Stimulated activated CD4-positive, alpha-beta T cell treated with anti-CD3 and anti-CD28 coated beads, Interleukin-15, amount 100 ng/mL, for 48 hours (primary cell): Measurements from ENCODE around the gene SPAG7.
A peak's percentile ranks its signal among the peaks of the same experiment; 100 is the strongest.

Experiments used
- DNase-seq, 2 donors: peaks; one replicate each; pipeline ENCODE4 v3.0.0-alpha.2; 2020; ENCODE audit warnings: low read depth in 2 of 2

The SPAG7 gene

GRCh38 chr17:4950075-4950745 is 17.4 kb downstream of the SPAG7 start:
- DNase-seq, result no peak

DNA sequence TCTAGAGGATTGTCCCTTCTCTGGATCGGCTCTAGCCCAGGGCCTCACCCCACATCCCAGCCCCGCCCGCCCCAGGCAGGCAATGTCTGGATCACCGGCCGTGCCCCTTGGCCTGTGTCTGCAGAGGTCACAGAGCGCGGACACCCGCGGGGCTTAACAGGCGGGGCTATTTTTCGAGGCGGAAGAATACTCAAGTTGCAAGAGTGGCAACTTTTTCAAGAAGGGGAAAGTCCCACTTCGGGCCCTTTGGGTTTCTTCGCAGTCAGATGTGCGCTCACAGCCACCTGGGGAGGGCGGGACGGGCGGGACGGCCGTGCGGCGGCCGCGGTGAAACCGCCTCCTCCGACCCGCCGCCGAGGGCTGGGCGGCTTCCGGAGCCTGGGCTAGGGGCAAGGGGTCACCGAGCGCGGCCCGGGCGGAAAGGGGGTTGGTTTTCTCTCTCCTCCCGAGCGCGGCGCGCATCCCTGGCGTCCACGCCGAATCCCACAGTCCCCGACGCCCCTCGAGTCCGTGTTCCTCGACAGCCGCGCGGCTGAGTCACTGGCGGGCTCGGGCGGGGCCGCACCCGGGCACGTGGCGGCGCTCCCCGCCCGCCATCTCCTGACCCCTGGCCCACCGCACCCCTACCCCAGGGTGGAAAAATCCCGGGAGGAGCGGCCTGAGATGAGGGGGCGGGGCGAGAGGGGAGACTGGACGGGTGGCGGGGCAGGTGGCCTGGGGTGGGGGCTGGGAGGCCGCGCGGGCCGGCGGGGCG is 18.1 kb downstream of the SPAG7 start:
- DNase-seq, result peak; percentile 68 to 69

DNA sequence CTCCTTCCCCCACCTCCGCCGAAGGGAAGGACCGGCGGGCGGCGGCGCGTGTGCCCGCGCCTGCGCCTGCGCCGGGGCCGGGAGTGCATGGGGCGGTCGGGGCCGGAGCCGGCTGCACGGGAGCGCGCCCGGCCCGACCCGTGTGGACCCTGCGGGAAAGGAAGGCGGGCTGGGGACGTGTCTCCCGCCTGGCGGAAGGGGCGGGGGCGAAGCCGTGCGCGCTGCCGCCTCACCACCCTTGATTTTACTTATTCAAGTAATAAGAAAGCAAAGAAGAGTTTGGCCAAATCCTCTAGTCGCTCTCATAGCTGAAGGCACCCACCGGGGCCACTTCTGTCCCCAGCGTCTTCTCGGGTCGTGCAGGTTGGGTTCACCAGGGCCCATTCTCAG is 18.7 kb downstream of the SPAG7 start:
- DNase-seq, result peak; percentile 63 to 74

GRCh38 chr17:4948166-4948930 is 19.3 kb downstream of the SPAG7 start, which contains the start of gene PFN1:
TSS of gene PFN1 (minus strand) at chr17:4948530. CDS start at chr17:4948394, 136 bp downstream.
- peak; percentile 85 to 90 for DNase-seq

- DNase-seq, result peak in 1 of 2 donors; percentile 58
Observed at GRCh38 chr17:4947411-4948165, 20.0 kb downstream of the SPAG7 start.

DNA sequence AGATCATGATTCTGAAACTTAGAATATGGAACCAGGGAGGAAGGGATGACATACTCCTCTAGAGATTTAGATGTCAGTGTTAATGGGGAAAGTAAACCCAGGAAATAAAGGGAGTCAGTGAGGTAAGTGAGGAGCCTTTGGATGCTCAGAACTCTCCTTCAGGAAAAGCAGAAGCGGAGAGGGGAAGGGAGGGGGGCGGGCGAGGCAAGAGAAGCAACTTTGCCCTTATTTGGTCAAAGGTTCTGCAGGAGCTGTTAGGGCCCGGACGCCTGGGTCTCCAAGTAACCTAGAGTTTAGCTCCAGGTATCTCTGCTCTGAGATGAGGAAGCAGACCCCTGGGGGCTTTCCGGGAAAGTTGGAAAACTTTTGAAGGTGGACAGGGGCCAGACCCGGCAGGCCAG is 20.6 kb downstream of the SPAG7 start:
- DNase-seq, result no peak

- no peak for DNase-seq
Observed at GRCh38 chr17:4946312-4946976, 21.2 kb downstream of the SPAG7 start.

DNA sequence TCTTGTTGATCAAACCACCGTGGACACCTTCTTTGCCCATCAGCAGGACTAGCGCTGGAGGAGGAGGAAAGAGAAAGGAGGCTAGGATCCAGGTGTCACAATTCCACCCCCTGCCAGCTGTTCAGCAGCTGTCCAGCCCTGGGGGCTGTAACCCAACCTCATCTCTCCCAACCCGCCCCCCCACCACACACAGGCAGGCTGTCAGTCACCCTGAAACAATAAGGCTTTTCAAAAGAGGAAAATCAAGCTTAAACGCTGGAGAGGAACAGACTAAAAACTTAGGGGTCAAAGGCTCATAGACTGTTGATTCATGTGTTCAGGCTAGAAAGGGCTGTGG is 21.7 kb downstream of the SPAG7 start:
- no peak for DNase-seq

DNA sequence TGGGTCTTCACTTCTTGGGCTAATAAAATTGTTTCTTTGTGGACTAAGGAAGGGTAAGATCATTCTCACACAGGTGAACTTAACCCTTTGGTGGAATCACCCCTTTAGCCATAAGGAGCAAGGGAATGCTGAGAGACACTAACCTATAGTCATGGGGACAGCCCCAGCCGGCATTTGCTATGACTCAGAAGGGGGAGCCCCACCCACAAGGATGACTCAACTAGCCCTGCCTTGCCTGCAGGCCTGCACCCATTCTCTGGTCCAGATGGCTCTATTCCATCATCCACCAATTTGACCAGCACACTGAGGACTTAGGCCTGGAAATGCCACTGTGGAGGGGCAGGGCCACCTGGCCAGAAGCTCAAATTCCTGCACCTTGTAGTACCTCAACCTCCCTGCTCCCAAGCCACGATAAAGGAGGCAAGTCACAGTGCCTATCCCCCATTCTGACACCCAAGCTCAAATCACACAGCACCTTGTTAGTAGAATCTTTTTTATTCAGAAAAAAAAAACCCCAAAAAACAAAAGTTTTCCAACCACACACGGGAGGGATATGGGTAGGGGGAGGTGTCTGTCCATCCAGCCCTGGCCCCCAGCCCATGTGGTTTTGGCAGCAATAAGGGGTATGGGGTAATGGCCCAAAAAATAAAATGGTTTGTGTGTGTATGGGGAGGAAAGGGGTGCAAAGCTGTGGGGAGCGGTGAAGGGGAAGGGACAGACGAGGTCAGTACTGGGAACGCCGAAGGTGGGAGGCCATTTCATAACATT is 22.3 kb downstream of the SPAG7 start:
- peak; percentile 78 to 86 for DNase-seq

- no peak for DNase-seq
Observed at GRCh38 chr17:4944554-4945175, 23.0 kb downstream of the SPAG7 start.

DNA sequence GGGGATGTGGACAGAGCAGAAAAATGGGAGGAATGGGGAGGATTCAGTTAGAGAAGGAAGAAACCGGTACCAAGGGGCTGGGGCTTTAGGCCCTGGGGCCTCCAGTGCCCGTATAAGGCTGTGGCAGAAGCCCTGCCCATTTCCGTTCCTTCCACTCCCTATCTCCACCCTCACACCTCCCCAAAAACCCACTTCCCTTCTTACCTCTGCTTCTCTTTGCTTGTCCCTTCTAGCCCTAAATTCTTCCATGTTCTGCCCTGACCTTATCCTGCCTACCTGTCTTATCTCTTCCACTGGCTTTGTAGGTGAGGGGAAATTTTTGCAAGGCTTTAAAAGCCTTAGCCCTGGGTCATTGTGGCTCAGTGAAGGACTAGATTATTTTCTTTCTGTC is 23.5 kb downstream of the SPAG7 start:
- peak in 1 of 2 donors; percentile 47 for DNase-seq

- DNase-seq, result no peak
Observed at GRCh38 chr17:4942760-4943508, 24.7 kb downstream of the SPAG7 start.

- no peak for DNase-seq
Observed at GRCh38 chr17:4941319-4941610, 26.4 kb downstream of the SPAG7 start.

DNA sequence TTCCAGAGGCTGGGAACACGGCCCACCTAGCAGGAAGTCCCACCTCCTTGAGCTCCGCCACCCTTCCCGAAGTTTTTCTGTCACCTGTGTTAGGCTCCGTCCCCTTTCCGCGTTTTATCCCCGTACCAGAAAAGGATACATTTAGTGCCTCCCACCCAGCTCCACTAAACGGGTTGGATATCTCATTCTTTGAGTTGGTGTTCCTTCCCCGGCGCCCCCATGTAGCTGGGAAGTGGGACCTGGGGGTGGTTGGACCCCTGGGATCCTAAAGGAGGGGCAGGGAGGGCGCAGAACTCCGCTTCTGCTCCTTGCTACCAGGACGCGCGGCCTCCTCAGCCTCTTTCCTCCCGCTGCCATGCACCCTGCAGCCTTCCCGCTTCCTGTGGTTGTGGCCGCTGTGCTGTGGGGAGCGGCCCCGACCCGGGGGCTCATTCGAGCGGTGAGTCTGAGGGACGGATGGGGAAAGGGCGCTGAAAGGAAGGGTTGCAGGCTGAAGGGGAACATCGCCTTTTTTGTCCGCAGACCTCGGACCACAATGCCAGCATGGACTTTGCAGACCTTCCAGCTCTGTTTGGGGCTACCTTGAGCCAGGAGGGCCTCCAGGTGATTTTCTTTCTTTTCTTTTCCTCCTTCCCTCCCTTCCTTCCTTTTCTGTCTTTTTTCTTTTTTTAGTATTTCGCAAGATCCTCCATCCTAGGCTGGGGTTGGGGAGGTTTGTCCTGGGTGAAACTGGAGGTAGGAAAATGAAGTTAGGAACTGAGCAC is 26.9 kb downstream of the SPAG7 start:
- DNase-seq, result no peak

DNA sequence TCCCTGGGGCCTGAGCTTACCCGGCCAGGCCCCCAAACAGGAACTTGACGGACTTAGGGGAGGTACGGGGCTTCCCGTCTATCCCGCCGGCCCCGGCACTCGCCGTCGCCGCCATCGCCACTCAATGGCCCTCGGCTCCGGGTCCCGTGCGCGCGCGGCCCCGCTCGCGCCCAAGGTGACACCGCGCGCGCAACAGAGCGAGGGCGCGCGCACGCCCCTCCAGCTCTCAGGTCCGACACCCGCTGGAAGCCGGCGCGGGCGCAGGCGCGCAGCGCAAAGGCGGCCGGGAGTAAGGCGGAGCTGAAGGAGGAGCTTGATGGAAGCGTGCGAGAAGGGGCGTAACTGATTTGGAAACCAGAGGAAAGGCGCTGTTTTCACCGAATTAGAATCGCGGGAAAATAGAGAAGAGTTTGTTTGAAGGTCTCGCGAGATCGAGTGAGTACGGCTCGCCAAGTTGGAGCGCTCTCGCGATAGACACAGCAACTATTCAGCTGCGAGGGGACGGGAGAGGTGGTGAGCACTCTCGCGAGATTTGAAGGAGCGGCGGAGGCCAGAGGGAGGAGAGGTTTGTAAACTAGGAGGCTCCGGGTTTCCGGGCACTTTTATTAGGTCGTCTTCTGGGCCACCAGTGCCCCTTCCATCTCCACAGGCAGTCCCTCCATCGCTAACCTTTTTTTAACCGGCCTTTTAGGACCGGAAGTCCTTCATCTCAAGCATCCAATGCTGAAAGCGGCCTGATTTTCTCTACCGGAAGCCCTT is 27.6 kb downstream of the SPAG7 start, which contains the start of the genes RNF167 and SLC25A11:
Gene RNF167, plus strand, starts transcription at position 473 of the 759 bp plus-strand sequence. CDS start 642 bp downstream, outside the sequence.
Gene SLC25A11, minus strand, starts transcription at position 251 of the 759 bp plus-strand sequence. Its CDS starts 136 bp downstream, at position 115.
- DNase-seq, result peak; percentile 94 to 97

DNA sequence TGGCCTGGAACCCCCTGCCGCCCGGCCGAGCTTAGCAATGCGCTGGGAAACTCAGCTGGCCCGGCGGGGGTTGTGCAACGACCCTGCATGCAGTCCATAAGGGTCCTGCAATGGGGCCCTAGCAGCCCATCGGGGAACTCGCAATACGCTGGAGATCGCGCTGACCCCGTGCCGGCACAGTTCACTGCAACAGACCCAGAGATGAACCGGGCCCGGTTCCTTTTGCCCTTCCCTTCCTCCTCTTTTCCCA is 28.1 kb downstream of the SPAG7 start:
- no peak for DNase-seq

- DNase-seq, result no peak
Observed at GRCh38 chr17:4938688-4939545, 28.7 kb downstream of the SPAG7 start.
